ENCODE results near the gene CCDC142.

- no peak for TF ChIP-seq POLR2A (IDR thresholded peaks at IDR 0.05)
- no peak for TF ChIP-seq CTCF (IDR thresholded peaks at IDR 0.05)
Measured at GRCh38 chr2:74500578-74500946, 17.8 kb upstream of the CCDC142 start.

Data from Peyer's patch (tissue), 4 donors.